Epithelial cell of esophagus (primary cell): ENCODE results near the gene DYRK1A.

Experiments
- DNase-seq: peaks from one replicate; pipeline ENCODE4 v3.0.0; 2010; ENCODE audit warnings: low read depth
- H3K4me3 ChIP-seq: 2 replicates; pipeline ENCODE4 v1.5.1; 2011; ENCODE audit warnings: mild to moderate bottlenecking, low read length, control low read depth
- TF ChIP-seq, protein P1 (sequence below): IDR thresholded peaks from 2 replicates; pipeline ENCODE4 v1.5.1; 2011; ENCODE audit warnings: low read depth, mild to moderate bottlenecking, low read length, control low read depth, inconsistent platforms; ENCODE audit not compliant: insufficient read depth; ENCODE audit errors: missing control alignments

Gene DYRK1A

GRCh38 chr21:37337179-37337578, 29.4 kb upstream of the DYRK1A start:
- no peak overlapping the region for H3K4me3 ChIP-seq
- TF ChIP-seq, protein P1, sequence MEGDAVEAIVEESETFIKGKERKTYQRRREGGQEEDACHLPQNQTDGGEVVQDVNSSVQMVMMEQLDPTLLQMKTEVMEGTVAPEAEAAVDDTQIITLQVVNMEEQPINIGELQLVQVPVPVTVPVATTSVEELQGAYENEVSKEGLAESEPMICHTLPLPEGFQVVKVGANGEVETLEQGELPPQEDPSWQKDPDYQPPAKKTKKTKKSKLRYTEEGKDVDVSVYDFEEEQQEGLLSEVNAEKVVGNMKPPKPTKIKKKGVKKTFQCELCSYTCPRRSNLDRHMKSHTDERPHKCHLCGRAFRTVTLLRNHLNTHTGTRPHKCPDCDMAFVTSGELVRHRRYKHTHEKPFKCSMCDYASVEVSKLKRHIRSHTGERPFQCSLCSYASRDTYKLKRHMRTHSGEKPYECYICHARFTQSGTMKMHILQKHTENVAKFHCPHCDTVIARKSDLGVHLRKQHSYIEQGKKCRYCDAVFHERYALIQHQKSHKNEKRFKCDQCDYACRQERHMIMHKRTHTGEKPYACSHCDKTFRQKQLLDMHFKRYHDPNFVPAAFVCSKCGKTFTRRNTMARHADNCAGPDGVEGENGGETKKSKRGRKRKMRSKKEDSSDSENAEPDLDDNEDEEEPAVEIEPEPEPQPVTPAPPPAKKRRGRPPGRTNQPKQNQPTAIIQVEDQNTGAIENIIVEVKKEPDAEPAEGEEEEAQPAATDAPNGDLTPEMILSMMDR = no peak
- DNase-seq = no peak

DNA sequence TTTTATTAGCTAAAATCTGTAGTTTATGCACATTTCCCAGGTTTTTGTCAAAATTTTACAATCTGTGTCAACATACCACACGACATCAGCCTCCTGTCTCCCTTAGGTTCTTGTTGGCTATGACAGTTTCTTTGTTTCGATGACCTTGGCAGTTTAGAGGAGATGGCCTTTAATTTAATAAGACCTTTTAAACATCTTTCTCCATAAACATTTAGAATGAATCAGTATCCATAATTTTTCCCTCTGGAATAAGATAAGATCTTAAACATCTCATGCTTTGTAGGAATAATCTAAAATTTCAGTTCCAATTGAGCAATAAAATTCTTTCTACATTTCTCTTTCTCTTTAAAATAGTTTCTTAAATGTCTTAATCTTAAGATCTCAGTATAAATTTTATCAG, 28.7 kb upstream of the DYRK1A start:
- TF ChIP-seq, protein P1 = no peak
- no peak for DNase-seq
- H3K4me3 ChIP-seq = no peak overlapping the region

DNA sequence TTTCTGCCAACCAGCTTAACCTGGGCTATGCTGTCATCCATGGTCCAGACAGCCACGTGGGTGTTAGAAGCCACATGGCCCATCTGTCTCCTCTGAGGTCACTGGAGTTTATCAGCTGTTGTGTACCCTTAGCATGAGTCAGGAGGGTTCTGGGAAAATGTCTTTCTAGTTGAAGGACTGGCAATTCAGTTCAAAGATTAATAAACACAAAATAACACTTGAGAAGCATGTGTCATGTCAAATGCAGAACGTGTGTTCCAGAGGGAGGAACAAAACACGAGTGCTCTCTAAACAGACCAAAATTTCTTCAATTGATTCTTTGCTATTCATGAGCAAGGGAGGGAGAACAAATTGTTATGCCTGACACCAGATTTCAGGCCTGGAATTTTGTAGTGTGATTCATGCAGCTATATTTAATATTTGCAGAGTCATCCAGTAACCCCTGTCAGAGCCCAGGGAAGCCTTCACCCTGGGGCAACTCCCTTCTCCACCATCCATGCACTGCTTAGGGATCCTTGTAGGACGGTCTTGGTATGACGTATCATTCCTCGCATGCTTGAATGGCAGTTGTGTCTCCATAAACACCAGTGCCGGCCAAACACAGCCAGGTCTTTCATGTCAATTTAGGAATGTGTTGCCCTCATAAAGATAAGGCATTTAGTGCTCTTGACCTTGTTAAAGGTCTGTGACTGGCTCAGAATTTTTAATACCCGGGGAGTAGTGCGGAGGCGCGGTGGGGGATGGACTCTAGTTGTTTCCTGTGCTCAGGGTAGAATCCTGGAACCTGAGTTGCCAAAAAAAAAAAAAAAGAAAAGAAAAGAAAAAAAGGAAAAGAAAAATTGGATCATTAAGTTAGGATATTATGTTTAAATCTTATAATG, 27.7 kb upstream of the DYRK1A start:
- TF ChIP-seq, protein P1 = no peak
- no peak overlapping the region for H3K4me3 ChIP-seq
- DNase-seq = peak; percentile 97

DNA sequence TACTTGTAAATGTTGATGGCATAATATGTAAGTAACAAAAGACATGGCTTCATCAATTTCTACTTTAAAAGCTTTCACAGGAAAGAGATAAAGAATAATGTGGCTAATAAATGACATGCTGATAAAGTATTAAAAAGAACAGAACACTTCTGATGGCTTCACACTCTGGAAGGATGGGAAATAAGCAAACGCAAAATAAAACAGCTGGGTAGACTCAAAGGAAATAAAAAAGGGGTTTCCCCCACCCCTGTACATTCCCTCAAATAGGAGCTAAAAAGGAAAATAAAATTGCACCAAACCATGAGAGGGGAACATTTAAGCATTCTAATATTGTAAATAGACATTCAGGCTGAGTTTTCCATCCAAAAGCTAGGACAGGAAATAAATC, 27.0 kb upstream of the DYRK1A start:
- H3K4me3 ChIP-seq = no peak overlapping the region
- TF ChIP-seq, protein P1 = no peak
- no peak for DNase-seq

DNA sequence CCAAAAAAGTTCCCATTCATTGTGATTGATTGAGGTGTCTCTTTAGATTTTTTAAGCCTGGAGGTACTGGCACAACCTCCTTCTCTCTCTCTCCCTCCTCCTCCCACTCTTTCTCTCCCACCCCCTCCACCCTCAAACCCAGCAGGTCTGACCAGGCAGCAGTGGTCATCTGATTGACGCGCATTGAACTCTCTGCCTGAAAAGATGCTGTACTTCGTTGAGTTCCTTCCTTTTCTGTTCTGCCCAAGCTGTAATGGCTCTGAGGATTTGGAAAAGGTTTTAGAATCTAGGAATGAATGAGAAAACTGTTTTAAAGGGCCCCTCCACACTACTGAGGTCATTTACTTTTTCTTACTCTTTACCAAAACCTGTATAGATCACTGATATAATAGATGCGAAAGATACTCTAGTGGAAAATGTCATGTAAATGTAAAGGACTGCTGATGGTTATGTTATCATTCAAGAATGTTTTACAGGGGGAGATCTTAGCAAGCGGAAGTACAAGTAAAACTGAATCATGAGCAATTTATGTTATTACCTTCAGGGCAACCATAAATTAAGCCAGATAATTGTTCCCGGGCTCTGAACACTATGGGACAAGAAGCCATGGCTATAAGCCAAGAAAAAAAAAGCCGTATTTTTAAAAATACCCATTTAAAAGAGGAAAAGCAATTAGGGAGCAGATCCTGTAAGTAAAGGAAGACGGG, 25.2 kb upstream of the DYRK1A start:
- no peak overlapping the region for H3K4me3 ChIP-seq
- DNase-seq = peak; percentile 52
- TF ChIP-seq, protein P1 = no peak

DNA sequence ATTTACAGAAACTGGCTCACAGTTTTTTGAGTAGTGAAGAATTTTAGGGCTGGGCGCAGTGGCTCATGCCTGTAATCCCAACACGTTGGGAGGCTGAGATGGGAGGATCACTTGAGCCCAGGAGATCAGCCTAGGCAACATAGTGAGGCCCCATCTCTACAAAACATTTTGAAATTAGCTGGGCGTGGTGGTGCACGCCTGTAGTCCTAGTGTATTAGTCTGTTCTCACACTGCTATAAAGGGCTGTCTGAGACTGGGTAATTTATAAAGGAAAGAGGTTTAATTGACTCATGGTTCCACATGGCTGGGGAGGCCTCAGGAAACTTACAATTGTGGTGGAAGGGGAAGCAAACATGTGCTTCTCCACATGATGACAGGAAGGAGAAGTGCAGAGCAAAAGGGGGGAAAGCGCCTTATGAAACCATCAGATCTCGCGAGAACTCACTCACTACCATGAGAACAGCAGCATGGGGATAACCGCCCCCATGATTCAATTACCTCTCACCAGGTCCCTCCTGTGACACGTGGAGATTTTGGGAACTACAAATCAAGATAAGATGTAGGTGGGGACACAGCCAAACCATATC, 24.4 kb upstream of the DYRK1A start:
- TF ChIP-seq, protein P1 = no peak
- H3K4me3 ChIP-seq = no peak overlapping the region
- DNase-seq = no peak
